SK-N-SH treated with all-trans-retinoic acid at 6 μM for 48 hours (cell line): ENCODE data around the gene TMEM9B.
A peak's percentile ranks its signal among the peaks of the same experiment; 100 is the strongest.

ENCODE experiments used
- ATAC-seq: fragments of 200-7000 bp; cut with Tn5 transposase; 3 replicates; pipeline ENCODE4 v1.9.1; 2020; ENCODE audit warnings: mild to moderate bottlenecking, moderate library complexity
- BACH2 ChIP-seq: fragments of 250-450 bp; sonication (Bioruptor Pico); IDR thresholded peaks from 2 replicates; pipeline ENCODE4 v1.9.0; 2021; ENCODE audit warnings: mild to moderate bottlenecking, borderline replicate concordance
- CREB5 ChIP-seq: fragments of 250-450 bp; sonication (Bioruptor Pico); IDR thresholded peaks from 2 replicates; pipeline ENCODE4 v1.5.1; 2020; ENCODE audit warnings: low read depth, mild to moderate bottlenecking, moderate library complexity
- CSDC2 ChIP-seq: fragments of 250-450 bp; sonication (Bioruptor Pico); IDR thresholded peaks from 2 replicates; pipeline ENCODE4 v1.5.0; 2020; ENCODE audit warnings: mild to moderate bottlenecking, moderate library complexity
- CSRNP3 ChIP-seq: fragments of 250-450 bp; sonication (Bioruptor Pico); IDR thresholded peaks from 2 replicates; pipeline ENCODE4 v1.5.1; 2021; ENCODE audit warnings: mild to moderate bottlenecking, moderate library complexity
- ESRRG ChIP-seq: fragments of 250-450 bp; sonication (Bioruptor Pico); IDR thresholded peaks from 2 replicates; pipeline ENCODE4 v1.6.1; 2021; ENCODE audit warnings: mild to moderate bottlenecking
- ISL1 ChIP-seq: fragments of 250-450 bp; sonication (Bioruptor Pico); IDR thresholded peaks from 2 replicates; pipeline ENCODE4 v2.1.2; 2022; ENCODE audit warnings: mild to moderate bottlenecking, moderate library complexity
- OSR1 ChIP-seq: fragments of 250-450 bp; sonication (Bioruptor Pico); IDR thresholded peaks from 2 replicates; pipeline ENCODE4 v1.8.0; 2022; ENCODE audit warnings: moderate library complexity, mild to moderate bottlenecking, inconsistent platforms
- PATZ1 ChIP-seq: fragments of 250-450 bp; sonication (Bioruptor Pico); IDR thresholded peaks from 2 replicates; pipeline ENCODE4 v1.8.0; 2020; ENCODE audit warnings: mild to moderate bottlenecking, moderate library complexity, borderline replicate concordance
- POU6F1 ChIP-seq: fragments of 250-450 bp; sonication (Bioruptor Pico); IDR thresholded peaks from 2 replicates; pipeline ENCODE4 v1.8.0; 2021; ENCODE audit warnings: low read depth, mild to moderate bottlenecking, moderate library complexity, borderline replicate concordance
- RARB ChIP-seq: fragments of 250-450 bp; sonication (Bioruptor Pico); IDR thresholded peaks from 2 replicates; pipeline ENCODE4 v1.8.0; 2021; ENCODE audit warnings: mild to moderate bottlenecking, moderate library complexity
- SNAI2 ChIP-seq: fragments of 250-450 bp; sonication (Bioruptor Pico); IDR thresholded peaks from 2 replicates; pipeline ENCODE4 v1.5.0; 2020; ENCODE audit warnings: mild to moderate bottlenecking, moderate library complexity
- TCF4 ChIP-seq: fragments of 250-450 bp; sonication (Bioruptor Pico); IDR thresholded peaks from 2 replicates; pipeline ENCODE4 v1.8.0; 2021; ENCODE audit warnings: mild to moderate bottlenecking, moderate library complexity, borderline replicate concordance
- TSHZ2 ChIP-seq: fragments of 250-450 bp; sonication (Bioruptor Pico); IDR thresholded peaks from 2 replicates; pipeline ENCODE4 v1.5.0; 2020; ENCODE audit warnings: mild to moderate bottlenecking, moderate library complexity
- ZC3H10 ChIP-seq: fragments of 250-450 bp; sonication (Bioruptor Pico); IDR thresholded peaks from 2 replicates; pipeline ENCODE4 v1.5.1; 2021; ENCODE audit warnings: mild to moderate bottlenecking, moderate library complexity
- ZFP3 ChIP-seq: fragments of 250-450 bp; sonication (Bioruptor Pico); IDR thresholded peaks from 2 replicates; pipeline ENCODE4 v1.5.0; 2020; ENCODE audit warnings: mild to moderate bottlenecking, moderate library complexity
- ZNF8 ChIP-seq: fragments of 450-650 bp; formaldehyde crosslinking; IDR thresholded peaks from 2 replicates; pipeline ENCODE4 v1.5.0; 2020; ENCODE audit warnings: mild to moderate bottlenecking, moderate library complexity

The TMEM9B gene

GRCh38 chr11:8922691-8923090, 41.6 kb downstream of the TMEM9B start (continued):
- TF ChIP-seq TSHZ2 (CRISPR knock-in tag), result no peak
- no peak for TF ChIP-seq OSR1 (CRISPR knock-in tag)
- no peak for TF ChIP-seq ZFP3 (CRISPR knock-in tag)
- no peak for TF ChIP-seq CREB5 (CRISPR knock-in tag)

GRCh38 chr11:8917157-8917825, 47.0 kb downstream of the TMEM9B start:
- peak; percentile 96 for ATAC-seq
- no peak for TF ChIP-seq CSRNP3 (CRISPR knock-in tag)
- 0 out of 2 replicates have a peak, but pooled peaks have one; percentile 18 for TF ChIP-seq CSDC2

- TF ChIP-seq TCF4 (CRISPR knock-in tag) (no peak), ISL1 (CRISPR knock-in tag) (no peak), CREB5 (CRISPR knock-in tag) (no peak), ZNF8 (CRISPR knock-in tag) (no peak), CSRNP3 (CRISPR knock-in tag) (no peak), SNAI2 (CRISPR knock-in tag) (no peak), BACH2 (no peak)
- no peak for ATAC-seq
Observed at GRCh38 chr11:8914661-8915018, 49.6 kb downstream of the TMEM9B start.

GRCh38 chr11:8913961-8914660, 50.1 kb downstream of the TMEM9B start:
- ATAC-seq, result no peak
- TF ChIP-seq TCF4 (CRISPR knock-in tag) (no peak), RARB (CRISPR knock-in tag) (no peak), CREB5 (CRISPR knock-in tag) (no peak), POU6F1 (no peak), ZFP3 (CRISPR knock-in tag) (no peak), ZC3H10 (CRISPR knock-in tag) (no peak), SNAI2 (CRISPR knock-in tag) (no peak), ZNF8 (CRISPR knock-in tag) (no peak), PATZ1 (no peak), ESRRG (CRISPR knock-in tag) (no peak), TSHZ2 (CRISPR knock-in tag) (no peak), ISL1 (CRISPR knock-in tag) (no peak)
